Measurements from ENCODE around the gene EEF1A2. TPM values are rescaled to one million over a fixed set of nuclear protein-coding genes. Genes with fewer than 3 reads are reported as not detected.

Gene EEF1A2
- total RNA-seq, 1 experiment from 2014 or later: 75.2 TPM

DNA sequence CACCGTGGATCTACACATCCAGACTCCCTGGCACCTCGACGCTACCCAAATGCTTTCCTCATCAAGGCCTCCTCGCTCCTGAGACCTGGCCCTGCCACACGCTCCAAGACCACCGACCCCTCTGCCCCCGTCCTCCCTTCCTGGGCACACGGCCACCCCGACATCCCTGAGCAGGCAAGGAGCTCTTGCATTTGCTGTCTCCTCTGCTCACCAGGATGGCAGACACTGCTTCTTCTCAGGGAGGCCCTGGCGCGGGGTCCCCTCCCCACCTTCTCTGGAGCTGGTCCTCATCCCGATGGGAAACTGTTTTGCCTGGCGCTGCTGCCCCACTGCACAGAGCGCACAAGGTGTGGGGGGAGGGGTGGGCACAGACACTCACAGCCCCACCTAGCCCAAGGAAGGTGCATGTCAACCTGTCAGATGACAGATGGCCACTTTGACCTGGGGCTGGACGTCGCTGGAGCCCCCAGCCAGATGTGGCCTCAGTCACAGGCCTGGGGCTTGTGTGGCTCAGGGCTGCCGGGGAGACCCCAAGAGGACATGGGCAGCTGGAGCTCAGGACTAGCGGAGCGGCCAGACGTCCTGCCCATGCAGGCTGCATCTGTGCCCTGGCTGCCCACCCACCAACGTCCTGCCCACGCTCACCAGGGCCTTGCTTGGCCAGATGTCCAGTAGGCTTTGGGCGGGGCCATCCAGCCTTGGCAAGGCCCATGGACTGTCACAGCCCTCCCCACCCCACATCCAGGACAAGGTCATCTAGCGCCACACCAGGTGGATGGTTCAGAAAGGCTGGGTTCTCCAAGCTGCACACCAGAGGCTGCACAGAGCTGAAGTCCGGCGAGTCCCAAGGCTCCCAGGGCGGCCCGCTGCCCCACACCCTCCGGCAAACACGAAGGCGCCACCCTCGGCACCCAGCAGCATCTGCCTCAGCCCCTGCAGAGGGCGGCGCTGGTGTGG lies 20.3 kb downstream of the EEF1A2 start:
- H3K9me2 ChIP-seq (ENCODE audit: insufficient read depth): no peaks in the 10 kb centered on the region
- no peaks in the 10 kb centered on the region for H3K79me2 ChIP-seq (ENCODE audit: low read depth)
- H3K4me3 ChIP-seq: no peak overlapping the region
- H3K9me3 ChIP-seq (ENCODE audit: insufficient read depth, low read depth): no peaks in the 10 kb centered on the region
- POLR2A ChIA-PET (ENCODE audit: unreplicated experiment): no interaction called here
- H3K4me2 ChIP-seq: no peak overlapping the region
- no peak overlapping the region for H2AFZ ChIP-seq
- H3K4me1 ChIP-seq (replicated peaks; ENCODE audit: insufficient read depth): 0 out of 2 replicates have a peak, but pooled peaks cover 6% of the 10 kb centered on the region
- DNase-seq: no peak
- intact Hi-C loops (cut with micrococcal nuclease; ENCODE audit: unreplicated experiment): no loop called here
- H4K20me1 ChIP-seq (ENCODE audit: insufficient read depth): no peaks in the 10 kb centered on the region; the same call in 1 of the 2 replicates
- peaks cover 15% of the 10 kb centered on the region; the same call in 1 of the 2 replicates for H3F3A ChIP-seq (ENCODE audit: insufficient read depth, low read depth)
- no peak overlapping the region for H3K27ac ChIP-seq
- no peaks in the 10 kb centered on the region for H3K36me3 ChIP-seq (ENCODE audit: low read depth)
- TF ChIP-seq, protein P1, sequence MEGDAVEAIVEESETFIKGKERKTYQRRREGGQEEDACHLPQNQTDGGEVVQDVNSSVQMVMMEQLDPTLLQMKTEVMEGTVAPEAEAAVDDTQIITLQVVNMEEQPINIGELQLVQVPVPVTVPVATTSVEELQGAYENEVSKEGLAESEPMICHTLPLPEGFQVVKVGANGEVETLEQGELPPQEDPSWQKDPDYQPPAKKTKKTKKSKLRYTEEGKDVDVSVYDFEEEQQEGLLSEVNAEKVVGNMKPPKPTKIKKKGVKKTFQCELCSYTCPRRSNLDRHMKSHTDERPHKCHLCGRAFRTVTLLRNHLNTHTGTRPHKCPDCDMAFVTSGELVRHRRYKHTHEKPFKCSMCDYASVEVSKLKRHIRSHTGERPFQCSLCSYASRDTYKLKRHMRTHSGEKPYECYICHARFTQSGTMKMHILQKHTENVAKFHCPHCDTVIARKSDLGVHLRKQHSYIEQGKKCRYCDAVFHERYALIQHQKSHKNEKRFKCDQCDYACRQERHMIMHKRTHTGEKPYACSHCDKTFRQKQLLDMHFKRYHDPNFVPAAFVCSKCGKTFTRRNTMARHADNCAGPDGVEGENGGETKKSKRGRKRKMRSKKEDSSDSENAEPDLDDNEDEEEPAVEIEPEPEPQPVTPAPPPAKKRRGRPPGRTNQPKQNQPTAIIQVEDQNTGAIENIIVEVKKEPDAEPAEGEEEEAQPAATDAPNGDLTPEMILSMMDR (conservative IDR thresholded peaks at IDR 0.05): no peak
- no peak for TF ChIP-seq EZH2 (IDR thresholded peaks at IDR 0.05; ENCODE audit: low read depth)
- CTCF ChIA-PET: no interaction called here
- peaks cover 78% of the 10 kb centered on the region for H3K27me3 ChIP-seq (ENCODE audit: insufficient read depth, low read depth)
- BruUV-seq (replicated peaks): no TSS peak

DNA sequence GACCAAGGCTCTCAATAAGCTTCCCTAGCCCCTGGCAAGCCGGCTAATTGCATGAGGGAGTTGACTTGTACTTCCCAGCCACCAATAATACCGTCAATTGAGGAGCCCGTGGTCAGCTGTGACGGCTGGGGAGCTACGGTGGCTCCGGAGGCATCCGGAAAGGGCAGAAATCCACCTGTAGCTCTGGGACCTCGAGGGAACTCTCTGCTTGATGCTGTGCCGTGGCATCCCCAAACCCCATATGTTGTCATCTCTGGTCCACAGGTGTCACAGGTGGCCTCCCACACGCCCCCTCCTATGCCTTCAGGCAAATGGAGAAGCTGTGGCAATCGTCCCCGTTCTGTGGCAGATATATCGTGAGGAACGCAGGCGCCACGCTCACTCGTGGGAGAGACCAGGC lies 20.9 kb downstream of the EEF1A2 start:
- CTCF ChIA-PET: no interaction called here
- POLR2A ChIA-PET (ENCODE audit: unreplicated experiment): no interaction called here

DNA sequence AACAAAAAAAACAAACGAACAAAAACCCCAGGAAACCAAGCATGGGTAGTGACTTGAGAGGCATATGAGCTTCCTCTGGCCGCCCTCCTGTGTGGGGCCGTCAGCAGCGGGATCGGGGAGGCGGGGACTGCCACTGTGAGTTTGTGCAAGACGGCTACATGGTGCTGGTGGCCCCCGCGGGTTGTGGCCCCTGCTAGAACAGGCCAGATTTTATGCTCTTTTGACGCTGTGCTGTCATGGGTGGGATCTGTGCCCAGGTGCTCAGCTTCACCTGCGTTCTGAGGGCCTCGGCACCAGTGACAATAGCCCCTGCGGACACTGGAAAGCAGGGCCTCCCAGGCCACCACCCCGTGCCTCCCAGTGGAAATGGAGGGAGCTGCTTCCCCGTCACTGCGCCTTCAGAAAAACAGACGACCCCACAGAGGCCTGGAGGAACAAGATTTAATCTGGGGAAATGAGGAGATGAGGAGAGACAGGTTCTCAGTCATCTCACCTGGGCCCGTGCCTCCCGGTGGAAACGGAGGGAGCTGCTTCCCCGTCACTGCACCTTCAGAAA lies 21.7 kb downstream of the EEF1A2 start:
- CTCF ChIA-PET: no interaction called here
- Histone ChIP-seq H3F3A (ENCODE audit: insufficient read depth, low read depth) (peaks cover 8% of the 10 kb centered on the region; the same call in 1 of the 2 replicates), H3K36me3 (ENCODE audit: low read depth) (no peaks in the 10 kb centered on the region), H3K9me3 (ENCODE audit: insufficient read depth, low read depth) (no peaks in the 10 kb centered on the region), H3K9me2 (ENCODE audit: insufficient read depth) (no peaks in the 10 kb centered on the region), H3K4me1 (replicated peaks; ENCODE audit: insufficient read depth) (no peaks in the 10 kb centered on the region), H3K79me2 (ENCODE audit: low read depth) (no peaks in the 10 kb centered on the region), H3K27ac (no peak overlapping the region), H4K20me1 (ENCODE audit: insufficient read depth) (no peaks in the 10 kb centered on the region; the same call in 1 of the 2 replicates), H3K4me2 (no peak overlapping the region), H3K27me3 (ENCODE audit: insufficient read depth, low read depth) (peaks cover 73% of the 10 kb centered on the region), H3K4me3 (no peak overlapping the region), H2AFZ (no peak overlapping the region)
- no TSS peak for BruUV-seq (replicated peaks)
- no peak for DNase-seq
- TF ChIP-seq EZH2 (IDR thresholded peaks at IDR 0.05; ENCODE audit: low read depth): no peak
- TF ChIP-seq, protein P1 (conservative IDR thresholded peaks at IDR 0.05): no peak
- intact Hi-C loops (cut with micrococcal nuclease; ENCODE audit: unreplicated experiment): no loop called here
- POLR2A ChIA-PET (ENCODE audit: unreplicated experiment): no interaction called here

More for the DNA sequence above, 20.9 kb downstream of the EEF1A2 start:
- H3F3A ChIP-seq (ENCODE audit: insufficient read depth, low read depth): peaks cover 12% of the 10 kb centered on the region; the same call in 1 of the 2 replicates
- H3K9me3 ChIP-seq (ENCODE audit: insufficient read depth, low read depth): no peaks in the 10 kb centered on the region
- peaks cover 79% of the 10 kb centered on the region for H3K27me3 ChIP-seq (ENCODE audit: insufficient read depth, low read depth)
- H3K4me3 ChIP-seq: no peak overlapping the region
- 0 out of 2 replicates have a peak, but pooled peaks cover under 1% of the 10 kb centered on the region for H3K4me1 ChIP-seq (replicated peaks; ENCODE audit: insufficient read depth)
- TF ChIP-seq, protein P1 (conservative IDR thresholded peaks at IDR 0.05): no peak
- TF ChIP-seq EZH2 (IDR thresholded peaks at IDR 0.05; ENCODE audit: low read depth): no peak
- H3K27ac ChIP-seq: no peak overlapping the region
- H4K20me1 ChIP-seq (ENCODE audit: insufficient read depth): no peaks in the 10 kb centered on the region; the same call in 1 of the 2 replicates
- no TSS peak for BruUV-seq (replicated peaks)
- intact Hi-C loops (cut with micrococcal nuclease; ENCODE audit: unreplicated experiment): no loop called here
- no peak overlapping the region for H3K4me2 ChIP-seq
- no peaks in the 10 kb centered on the region for H3K9me2 ChIP-seq (ENCODE audit: insufficient read depth)
- no peak for DNase-seq
- no peaks in the 10 kb centered on the region for H3K36me3 ChIP-seq (ENCODE audit: low read depth)
- no peak overlapping the region for H2AFZ ChIP-seq
- no peaks in the 10 kb centered on the region for H3K79me2 ChIP-seq (ENCODE audit: low read depth)

Measured in PC-9 (cell line).